HG02852 (cell line): ENCODE results near the gene EML6.
"Not testable (repeated sequence)": the region's sequence is repeated elsewhere in the genome, so short reads cannot be mapped to it uniquely, and the experiment has no call there.

ENCODE experiments used
- ATAC-seq: cut with Tn5 transposase; IDR thresholded peaks from one replicate; pipeline ENCODE4 v1.9.1; 2021; ENCODE audit warnings: mild to moderate bottlenecking, moderate library complexity; ENCODE audit not compliant: unreplicated experiment

Gene EML6

DNA sequence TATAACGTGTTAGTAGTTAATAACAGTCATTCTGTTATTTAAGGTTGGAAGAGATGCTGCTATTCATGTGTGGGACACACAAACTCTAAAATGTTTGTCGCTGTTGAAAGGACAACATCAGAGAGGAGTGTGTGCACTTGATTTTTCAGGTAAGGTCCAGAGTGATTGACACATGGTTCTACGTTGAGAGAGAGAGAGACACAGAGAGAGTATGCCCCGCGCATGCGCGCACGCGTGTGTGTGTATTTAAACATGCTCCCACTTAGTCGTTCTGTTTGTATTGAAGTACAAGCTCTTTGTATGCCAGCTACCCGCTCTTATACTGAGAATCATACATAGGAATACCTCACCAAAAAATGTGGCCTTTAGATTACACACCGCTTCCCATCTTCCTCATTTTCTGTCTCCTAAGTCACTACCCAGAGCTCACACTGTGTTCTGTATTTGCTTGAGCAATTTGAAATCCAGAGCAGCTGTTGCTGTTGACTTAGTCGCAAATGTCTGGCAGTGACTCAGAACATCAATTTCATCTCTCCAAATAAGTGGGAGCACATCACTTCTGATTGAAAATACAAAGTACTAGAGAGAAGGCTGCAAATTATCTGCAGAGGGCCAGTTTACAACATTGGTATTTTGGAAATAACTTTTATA, 148.1 kb downstream of the EML6 start:
- no peak for ATAC-seq

DNA sequence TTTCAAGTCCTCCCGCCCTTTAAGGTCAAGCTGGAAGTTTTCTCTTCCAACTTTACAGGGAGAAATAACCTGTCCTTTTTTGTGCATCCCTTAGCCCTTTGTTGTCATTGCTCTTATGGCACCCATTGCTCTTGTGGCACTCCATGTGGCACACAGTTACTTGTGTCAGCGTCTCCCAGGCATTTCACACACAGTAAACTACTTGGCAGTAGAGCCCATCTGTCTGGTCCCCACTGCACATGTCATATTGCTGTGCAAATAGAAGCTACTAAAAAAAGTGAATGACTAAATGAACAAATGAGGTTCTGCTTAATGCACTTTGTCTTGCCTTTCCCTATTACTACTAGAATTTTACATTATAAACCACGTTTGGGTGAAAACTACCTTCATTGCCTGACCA, 149.3 kb downstream of the EML6 start:
- ATAC-seq: no peak

GRCh38 chr2:54873236-54873635, 149.8 kb downstream of the EML6 start:
- not testable (repeated sequence) for ATAC-seq

- ATAC-seq: no peak
Measured at GRCh38 chr2:54876764-54877163, 153.3 kb downstream of the EML6 start.

- ATAC-seq: no peak
Measured at GRCh38 chr2:54878182-54878581, 154.7 kb downstream of the EML6 start.

GRCh38 chr2:54879032-54879431, 155.6 kb downstream of the EML6 start:
- no peak for ATAC-seq

DNA sequence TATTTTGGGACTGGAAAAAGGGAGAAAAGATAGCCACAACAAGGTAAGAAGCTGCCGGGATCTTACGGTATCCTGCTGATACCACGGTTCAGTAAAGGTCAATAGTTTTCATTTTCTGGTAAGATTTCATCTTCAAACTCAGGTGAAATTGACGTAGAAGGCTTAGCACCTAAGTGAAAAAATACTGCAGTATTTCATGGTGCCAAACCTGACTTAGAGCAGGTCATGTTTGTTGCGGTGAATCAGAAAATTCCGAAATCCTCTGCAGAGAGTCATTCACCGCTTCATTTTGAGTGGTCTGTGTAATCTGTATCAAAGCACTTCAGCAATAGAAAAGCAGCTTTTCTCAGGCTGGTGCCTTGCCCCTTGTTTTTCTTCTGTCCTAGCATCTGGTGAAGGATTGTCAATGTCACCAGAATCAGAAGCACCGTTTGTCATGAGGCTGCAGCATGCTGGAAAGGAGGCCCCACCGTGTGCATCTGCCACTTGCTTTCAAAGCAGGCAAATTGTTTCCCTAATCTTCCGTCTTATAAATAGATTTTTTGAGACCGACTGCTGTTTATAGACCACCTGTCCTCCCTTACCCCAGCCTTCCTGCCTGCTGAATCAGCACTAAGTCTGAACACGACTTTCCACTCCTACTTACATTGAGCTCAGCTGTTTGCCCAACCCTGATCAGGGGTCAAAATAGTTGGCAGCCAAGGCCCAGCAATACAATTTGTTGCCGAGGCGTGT, 156.3 kb downstream of the EML6 start:
- ATAC-seq: no peak

GRCh38 chr2:54880428-54880827, 157.0 kb downstream of the EML6 start:
- no peak for ATAC-seq

DNA sequence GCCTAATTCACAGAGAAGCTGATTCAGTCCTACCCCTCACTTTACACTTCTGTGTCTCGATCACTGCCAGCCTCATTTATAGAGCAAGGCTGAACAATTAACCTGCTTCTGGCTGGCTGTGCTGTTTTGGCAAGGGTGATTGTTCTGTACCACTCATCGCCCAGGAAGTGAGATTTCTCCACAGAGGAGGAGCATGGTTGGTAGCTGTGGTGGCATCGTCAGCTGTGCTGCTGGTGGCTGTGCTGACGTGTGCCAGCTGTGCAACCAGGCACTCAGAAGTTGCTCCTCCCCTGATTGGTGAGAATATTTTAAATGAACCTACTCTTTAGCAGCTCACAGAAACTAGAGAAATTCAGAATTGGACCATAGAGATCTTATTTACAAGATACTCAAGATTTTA, 158.3 kb downstream of the EML6 start:
- ATAC-seq: no peak

DNA sequence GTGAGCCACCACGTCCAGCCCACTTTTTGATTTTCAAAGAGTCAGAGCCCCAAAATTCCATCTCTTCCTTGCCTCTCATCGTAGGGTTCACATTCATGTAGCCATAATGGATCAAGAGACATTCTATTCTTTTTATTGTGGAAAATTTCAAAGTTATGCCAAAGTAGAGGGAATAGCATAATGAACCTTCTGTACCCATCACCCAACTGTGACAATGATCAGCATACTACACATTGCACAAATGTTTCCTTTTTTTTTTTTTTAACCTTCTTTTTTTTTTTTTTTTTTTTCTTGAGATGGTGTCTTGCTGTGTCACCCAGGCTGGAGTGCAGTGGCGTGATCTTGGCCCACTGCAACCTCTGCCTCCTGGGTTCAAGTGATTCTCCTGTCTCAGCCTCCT, 162.4 kb downstream of the EML6 start:
- no peak for ATAC-seq

DNA sequence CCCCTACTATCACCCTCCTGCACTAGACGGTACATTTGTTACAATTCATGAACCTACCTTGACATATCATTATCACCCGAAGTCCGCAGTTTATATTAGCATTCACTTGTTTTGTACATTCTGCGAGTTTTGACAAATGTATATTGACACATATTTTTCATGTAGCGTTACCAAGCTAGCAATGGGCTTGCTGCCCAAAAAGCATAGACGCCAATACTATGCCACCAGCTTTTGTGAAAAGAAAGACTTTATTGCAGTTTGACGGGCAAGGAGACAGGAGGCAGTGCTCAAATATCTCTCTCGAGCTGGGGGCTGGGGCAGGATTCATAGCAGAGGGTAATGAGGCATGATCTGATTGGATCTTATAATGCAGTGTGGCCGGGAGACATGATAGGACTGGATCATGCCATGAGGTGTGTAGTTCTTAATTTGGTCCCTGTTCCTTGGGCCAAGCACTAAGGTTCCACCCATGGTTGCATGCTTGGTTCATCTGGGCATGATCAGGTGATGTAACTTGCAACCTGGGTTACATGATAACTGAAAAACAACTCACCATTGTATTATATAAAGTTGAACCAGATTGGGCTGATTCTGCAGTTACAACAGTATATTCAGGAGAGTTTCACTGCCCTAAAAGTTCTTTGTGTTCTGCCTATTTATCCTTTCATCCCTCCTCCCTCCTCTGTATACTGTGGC, 164.5 kb downstream of the EML6 start:
- ATAC-seq: no peak

GRCh38 chr2:54889053-54889452, 165.6 kb downstream of the EML6 start:
- ATAC-seq: no peak

DNA sequence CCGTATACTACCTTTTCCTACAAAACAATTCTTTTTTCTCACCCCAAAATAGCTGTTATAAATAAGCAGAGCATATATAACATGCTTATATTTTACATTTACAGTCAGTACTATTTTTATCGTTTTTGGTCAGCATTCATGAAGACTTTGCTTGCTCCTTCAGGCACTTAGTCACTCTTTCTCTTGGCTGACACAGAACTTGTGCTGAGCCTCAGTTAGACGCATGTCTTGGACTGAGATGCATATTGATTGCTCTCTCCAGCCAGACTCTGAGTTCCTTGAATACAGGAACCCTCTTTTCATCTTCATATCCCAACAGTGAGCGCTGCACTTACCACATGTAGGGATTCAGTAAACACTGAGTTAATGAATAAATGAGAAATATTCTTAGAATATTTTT, 168.4 kb downstream of the EML6 start:
- no peak for ATAC-seq

DNA sequence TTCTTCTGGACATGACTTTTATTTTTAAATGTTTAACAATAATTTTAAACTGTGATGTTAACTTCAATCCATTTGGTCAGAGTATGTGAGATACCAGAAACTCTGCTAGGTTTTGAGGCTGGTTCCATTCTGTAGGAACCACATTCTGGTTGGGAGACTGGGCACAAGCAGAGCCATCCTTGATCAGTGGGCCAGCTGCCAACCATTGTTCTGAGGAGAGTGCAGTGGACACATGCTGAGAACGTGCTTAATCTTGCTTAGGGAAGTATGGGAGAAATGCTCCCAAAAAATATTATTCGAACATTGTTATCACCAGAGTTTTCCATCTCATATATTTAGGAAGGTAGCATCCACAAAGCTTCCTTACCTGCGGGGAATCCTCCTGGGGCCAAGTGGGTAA, 171.0 kb downstream of the EML6 start:
- no peak for ATAC-seq

DNA sequence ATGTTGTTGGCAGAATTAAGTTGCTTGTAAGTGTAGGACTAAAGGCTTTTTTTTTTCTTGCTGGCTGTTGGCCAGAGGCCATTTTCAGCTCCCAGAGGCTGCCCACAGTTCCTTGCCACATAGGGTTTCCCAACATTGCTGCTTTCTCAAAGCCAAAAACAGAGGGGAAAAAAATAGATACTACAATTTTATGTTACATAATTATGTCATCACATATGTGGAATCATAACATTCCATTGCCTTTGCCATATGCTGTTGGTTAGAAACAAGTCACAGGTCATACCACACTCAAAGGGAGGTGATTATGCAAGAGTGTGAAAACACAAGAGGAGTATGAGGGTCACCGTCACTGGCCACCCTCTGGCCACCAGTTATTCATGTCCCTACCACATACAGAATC, 172.3 kb downstream of the EML6 start:
- ATAC-seq: no peak

DNA sequence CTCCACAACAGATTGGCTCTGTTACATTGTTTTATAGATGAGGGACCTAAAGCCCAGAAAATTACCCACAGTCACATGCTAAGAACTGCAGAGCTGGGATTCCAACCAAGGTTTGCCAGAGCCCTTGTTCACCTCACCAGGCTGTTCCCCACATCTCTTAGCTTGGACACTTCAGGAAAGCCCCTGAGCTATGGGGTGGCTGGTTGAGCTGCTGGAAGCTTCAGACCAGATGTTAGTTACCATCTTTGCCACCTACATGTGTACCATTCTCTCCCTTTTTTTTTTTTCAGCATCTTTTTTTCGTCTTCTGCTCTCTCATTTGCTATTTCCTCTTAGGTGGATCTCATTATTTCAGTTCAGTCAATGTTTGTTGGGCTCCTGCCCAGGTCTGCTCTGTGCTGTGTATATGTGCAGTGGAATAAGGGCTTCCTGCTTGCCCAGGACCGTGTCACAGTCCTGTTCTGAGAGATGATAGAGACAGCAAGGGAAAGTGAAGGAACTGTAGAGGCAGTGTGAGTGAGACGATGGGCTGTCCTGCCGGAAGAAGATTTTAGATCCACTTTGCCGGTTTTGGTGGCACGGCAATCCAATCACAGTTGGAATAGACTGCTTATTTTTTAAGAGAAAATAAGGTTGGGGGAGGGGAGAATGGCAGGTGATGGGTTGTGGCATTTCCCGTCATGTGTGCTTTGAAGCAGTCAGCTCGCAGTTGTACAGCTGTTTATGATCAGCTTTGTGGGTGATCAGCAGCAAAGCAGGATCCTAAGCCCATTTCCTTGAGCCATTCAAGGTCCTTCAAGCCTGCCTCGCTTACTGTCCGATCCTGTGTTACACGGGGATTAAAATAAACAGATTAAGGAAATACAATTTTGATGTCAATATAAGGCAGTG, 174.2 kb downstream of the EML6 start:
- ATAC-seq: no peak

GRCh38 chr2:54898456-54899226, 175.2 kb downstream of the EML6 start:
- no peak for ATAC-seq

DNA sequence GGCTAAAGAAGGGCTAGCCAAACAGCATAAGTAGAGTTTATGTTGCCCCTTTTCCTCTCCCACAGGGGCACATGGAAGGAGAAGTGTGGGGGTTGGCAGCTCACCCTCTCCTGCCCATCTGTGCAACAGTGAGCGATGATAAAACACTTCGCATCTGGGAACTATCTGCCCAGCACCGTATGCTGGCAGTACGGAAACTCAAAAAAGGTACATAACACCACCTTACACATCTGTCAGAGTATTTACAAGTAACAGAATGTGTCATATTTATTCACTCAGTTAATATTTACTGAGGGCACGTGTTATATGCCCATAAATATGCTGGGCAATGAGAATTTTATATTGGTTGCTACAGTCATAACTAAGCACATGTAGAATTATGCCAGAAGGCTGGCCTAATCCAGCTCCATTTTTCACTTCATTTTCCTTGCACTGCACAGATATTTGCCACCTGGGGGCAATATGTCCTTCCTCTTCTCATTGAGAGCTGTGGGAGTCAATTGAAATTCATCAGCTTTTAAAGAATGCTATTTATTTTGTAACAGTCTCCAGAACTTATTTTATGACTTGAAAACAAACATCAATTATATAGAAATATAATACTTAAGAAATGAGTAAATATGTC, 176.2 kb downstream of the EML6 start:
- no peak for ATAC-seq

DNA sequence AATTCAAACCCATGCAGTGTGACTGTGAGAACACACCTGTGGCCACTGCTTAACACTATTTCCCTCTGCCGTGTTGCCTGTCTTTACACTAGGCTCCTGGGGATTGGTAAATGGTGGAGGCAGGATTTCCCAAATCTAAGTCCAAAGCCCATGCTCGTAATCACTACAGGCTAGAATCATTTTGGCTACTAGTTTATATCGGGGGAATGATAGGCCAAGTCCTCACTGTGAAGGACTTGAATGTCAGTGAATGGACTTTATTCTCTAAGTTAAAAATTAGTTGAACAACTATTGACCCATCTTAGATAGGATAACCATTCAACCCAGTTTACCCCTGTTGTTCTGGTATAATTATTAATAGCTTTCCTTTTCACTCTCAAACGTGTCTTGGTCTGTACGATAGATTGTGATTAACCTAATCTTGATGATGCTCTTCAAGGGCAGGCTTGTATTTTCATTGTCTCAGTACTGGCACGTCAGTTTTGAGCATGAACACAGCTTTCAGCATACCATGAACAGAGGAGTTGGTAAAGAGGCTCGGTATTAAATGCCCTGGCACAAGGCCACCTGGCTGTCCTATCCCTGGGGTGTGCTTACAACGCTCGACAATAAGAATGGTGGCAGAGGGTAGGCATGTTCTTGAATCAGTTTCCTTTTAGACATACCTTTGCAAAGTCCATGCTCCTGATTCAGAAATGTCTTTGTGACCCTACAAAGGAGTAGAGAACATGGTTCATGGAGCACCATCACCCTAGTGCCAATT, 177.9 kb downstream of the EML6 start:
- ATAC-seq: no peak
